Stimulated activated CD8-positive, alpha-beta memory T cell treated with anti-CD3 and anti-CD28 coated beads, Interleukin-4, amount 100 ng/mL, for 4 hours (primary cell): ENCODE measurements around the gene GNG11.
"Not testable (repeated sequence)": the region's sequence is repeated elsewhere in the genome, so short reads cannot be mapped to it uniquely, and the experiment has no call there.

Source experiments
- DNase-seq, 2 donors: peaks; one replicate each; pipeline ENCODE4 v3.0.0-alpha.2; 2020; ENCODE audit warnings: low read depth in 2 of 2, low spot score in 1 of 2

Gene GNG11

DNA sequence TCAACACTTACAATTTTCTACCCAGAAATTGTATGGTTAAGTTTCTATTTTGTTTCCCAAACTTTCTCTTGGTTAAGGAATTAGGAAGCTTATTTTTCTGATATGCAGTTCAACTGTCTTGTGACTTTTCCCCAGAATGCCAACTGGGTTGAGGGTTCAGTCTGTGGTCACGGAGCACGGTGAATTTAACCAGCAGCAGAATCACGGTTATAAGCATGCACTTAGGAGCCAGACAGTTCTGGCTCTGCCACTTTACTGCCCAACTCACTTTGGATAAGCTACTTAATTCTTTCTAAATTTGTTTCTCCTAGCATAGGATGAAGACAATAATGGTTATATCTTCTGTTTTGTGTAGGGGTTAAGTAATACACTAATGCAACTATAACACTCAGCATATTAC lies 10.3 kb upstream of the GNG11 start:
- DNase-seq = not testable (repeated sequence)

DNA sequence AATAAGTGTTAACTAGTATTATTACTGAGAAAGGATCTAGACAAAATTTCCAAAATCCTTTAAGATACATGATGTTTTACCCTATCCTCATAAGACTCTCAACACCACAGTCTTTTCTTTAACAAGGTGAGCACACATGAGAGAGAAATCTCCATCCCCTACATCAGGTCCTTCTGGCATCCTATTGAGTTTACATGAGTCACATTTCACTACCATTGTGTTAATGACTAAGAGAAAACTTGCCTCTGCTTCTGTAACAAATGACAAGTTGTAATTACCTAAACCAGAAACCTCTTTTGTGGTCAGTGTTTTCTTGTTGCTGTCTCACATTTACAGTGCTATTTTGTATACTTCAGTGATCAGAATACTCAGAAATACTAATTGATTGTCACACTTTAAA lies 9.9 kb upstream of the GNG11 start:
- DNase-seq = not testable (repeated sequence)

DNA sequence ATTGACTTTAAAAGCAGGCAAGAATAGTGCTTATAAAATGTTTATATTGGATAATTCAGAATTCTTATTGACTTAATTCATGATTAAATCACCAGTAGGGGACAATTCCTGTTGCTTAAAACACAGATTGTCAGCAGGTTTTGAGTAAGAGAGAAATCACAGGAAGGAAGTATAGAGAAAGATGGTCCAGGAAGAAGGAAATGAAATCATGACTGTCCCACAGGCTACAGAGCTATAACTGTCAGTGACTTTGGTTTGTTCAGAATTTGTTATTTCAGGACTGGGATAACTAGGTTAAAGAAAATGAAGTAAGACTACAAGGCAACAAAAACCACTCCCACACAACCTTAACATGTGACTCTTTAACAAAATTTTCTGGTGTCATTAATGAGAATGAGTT lies 8.3 kb upstream of the GNG11 start:
- no peak for DNase-seq

DNA sequence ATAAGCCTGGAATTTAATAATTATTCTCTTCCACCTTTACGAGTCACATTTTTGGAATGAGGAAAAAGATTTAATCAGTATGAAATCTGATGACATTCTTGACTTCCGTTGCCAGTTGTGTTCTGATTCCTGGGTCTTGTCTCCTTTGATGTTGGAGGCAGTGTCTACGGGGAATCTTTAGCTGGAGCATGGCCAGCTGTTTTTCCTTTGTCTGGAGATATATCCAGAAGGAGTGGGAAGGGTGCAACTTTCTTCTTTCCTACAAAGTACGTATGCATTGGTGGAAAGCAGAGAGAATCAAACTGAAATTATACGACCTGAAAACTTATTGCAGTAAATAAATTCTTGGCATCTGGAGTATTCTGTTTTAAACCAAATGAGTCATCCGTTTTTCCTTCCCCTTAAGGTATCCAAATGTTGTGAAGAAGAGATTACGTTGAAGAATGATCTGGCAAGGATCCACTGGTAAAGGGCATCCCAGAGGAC lies 6.9 kb upstream of the GNG11 start:
- DNase-seq = no peak

DNA sequence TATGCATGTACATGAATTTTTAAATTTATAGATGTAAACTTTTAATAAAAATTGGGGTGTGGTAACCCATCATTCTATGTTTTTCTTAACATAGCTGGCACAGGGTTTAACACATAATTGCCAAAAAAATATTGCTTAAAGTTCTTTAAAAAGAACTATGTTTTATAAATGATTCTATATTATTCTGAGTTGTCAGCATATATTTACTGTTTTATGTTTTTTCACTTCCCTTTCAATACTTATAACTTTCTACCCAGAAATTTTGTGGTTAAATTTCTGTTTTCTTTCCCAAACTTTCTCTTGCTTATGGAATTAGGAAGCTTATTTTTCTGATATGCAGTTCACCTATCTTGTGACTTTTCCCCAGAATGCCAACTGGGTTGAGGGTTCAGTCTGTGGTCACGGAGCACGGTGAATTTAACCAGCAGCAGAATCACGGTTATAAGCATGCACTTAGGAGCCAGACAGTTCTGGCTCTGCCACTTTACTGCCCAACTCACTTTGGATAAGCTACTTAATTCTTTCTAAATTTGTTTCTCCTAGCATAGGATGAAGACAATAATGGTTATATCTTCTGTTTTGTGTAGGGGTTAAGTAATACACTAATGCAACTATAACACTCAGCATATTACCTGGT lies 6.2 kb upstream of the GNG11 start:
- not testable (repeated sequence) for DNase-seq

DNA sequence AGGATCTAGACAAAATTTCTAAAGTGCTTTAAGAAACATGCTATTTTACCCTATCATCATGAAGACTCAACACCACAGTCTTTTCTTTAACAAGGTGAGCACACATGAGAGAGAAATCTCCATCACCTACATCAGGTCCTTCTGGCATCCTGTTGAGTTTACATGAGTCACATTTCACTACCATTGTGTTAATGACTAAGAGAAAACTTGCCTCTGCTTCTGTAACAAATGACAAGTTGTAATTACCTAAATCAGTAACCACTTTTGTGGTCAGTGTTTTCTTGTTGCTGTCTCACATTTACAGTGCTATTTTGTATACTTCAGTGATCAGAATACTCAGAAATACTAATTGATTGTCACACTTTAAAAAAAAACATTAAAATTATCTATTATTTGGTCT lies 5.6 kb upstream of the GNG11 start:
- not testable (repeated sequence) for DNase-seq

DNA sequence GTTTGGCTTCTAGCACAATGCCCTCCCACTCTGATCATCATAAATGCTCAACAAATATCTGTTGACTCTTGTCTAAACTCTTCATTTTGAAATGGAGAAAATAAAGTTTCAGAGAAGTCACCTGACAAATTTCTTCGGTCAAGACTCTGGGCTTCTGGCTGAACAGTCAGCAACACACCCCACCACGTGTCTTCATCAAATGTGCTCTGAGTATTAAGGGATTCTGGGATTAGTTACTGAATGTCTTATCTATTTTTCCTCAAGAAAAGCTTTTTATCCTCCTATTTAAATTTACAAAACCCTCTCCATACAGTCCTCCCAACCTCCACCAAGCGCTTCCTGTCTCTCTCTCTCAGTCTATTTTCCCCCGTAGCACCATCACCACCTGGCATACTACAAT lies 5.2 kb upstream of the GNG11 start:
- DNase-seq = not testable (repeated sequence)

DNA sequence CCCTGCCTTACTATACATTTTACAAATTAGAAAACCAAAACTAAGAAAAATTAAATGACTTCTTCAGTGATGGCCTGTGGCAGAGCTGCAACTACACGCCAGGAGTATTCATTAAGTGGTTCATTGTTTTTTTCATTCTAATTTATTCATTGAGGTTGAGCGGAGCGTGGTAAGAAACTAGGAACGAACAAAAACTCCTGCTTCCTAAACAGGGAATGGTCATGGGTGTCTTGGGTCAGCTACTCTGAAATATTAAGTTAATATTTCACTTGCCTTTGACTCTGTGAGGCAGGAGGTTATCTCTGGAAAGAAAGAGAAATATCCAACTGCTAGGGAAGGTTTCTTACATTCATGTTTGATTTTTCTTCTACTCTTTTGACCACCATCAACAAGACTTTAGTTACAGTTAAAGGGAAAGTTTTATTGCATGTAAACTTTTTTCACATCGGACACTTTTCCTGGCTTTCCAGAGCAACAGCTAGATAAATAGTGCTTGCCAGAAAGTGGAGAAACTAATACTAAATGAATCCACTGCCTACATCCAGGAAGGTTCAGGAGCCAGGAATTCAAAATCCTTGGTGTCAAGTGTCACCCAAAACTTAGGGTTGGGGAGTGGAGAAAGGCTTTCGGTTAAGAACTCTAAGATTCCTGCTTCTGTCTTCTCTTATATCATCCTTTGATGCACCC lies 896 bp upstream of the GNG11 start:
- no peak for DNase-seq

DNA sequence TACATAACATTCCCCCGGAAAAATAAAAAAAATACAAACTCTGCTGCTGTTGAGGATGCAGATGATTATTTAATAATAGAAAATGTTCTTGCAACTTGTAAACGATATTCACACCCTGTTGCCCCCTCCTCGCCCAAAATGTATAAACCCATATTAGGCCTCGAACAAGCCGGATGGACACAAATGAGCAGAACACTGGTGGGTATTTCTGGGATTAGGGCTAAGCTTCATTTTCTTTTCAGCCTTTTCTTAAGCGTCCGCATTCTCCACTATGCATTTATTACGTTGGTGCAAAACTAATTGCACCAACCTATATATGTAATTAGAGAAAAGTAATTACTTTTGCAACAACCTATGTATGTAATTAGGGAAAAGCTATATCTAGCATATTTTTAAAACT lies 349 bp upstream of the GNG11 start:
- DNase-seq = no peak

DNA sequence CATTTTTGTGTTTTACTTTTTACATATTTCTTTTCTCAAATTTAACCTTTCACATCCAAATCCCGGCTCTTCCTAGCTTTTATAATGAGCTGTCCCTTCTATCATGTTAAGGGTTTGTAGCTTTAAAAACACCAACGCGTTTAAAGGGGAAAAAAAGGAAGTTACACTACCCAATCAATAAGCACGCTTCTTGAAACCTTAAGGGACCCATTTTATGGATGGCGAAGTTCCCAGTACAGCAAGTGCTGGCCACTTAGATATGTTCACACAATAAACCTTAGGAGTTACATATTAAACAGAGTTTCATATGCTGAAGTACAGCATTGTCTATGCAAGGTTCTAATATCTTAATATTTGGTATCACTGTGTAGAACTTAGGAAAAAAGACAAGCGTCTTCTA lies 1.8 kb downstream of the GNG11 start:
- no peak for DNase-seq

DNA sequence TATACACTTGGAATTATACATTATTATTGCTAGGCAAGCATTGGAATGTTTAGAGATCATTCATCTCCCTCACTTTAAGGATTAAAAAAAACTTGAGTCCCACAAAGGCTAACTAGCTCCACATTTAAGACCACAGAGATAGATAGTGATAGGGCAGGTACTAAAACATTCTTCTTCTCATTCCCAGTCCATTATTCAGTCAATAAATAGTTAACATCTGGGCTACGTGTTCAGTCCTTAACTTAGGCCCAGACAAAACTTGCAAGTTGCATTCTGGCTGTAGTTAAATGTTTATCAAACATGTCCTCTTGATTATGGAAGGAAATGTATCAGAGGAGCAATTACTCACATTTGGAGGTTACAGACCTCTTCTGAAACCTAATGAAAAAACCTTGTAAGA lies 2.4 kb downstream of the GNG11 start:
- DNase-seq = no peak

DNA sequence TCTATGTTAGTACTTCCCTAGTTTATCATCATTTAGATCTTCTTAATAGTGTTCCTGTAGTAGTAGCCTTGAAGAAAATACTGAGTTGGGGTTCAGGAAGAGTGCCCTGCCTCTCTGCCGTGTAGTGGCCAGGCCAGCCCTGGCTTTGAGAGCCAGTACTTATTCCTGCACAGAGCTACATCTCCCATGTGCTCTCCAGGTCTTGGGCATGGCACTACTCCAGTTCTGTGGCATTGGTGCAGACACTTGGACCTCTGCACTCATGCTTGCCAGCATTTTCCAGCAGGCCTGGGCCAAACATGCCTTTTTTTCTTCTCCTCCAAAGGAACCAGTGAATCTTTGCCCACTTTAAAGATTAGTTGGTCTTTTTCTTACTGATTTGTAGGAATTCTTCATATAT lies 5.3 kb downstream of the GNG11 start:
- DNase-seq = no peak

DNA sequence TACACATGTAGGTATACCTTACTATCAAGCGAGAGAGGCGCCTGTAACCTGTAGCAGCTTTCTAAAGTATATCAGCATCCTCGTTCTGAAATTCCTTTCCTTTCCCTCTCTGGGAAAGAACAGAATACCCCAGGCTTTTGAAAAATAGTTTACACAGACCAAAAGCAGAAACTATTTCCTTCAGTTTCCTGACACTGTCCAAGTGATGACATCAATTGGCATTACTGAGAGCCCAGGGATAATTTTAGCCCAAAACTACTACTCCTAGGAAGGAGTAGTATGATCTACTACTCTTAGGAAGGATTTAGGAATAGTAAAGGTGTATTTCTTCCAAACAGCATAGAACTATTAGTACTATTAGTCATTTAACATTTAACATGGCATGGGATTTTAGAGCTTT lies 6.0 kb downstream of the GNG11 start:
- DNase-seq = no peak

DNA sequence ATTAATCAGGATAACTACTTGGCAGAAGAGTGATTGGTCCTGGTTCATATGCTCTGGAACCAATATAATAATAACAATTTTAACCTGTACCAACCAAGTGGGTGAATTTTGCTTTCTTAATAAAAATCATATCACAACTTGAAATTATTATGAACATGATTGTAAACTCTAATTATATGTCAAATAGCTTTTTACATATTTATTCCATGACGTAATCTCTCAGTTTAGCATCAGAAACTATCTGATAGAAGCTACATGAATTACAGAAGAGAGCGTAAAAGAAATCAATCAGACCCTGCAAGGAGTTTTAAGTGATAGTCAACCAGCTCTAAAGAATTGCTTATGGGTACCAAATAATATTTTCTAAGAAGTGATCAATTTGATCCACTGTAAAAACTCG lies 10.1 kb downstream of the GNG11 start:
- no peak for DNase-seq

DNA sequence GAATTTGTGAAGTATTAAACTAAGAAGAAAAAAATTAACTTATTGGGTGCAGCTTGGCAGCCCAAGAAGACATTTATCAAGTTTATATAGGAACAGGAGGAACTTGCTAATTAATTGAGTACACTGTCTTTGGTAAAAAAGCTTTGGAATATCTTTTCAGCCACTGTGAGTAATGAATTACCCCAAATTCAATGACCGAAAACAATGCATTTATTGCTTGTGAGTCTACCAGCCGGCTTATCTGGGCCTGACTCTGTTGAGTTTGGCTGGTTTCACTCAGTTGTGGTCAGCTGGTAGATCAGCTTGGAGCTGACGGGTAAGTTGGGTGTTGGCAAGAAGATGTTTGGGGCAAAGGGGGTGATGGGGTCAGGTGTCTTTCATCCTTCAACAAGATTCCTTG lies 11.6 kb downstream of the GNG11 start:
- DNase-seq = no peak

DNA sequence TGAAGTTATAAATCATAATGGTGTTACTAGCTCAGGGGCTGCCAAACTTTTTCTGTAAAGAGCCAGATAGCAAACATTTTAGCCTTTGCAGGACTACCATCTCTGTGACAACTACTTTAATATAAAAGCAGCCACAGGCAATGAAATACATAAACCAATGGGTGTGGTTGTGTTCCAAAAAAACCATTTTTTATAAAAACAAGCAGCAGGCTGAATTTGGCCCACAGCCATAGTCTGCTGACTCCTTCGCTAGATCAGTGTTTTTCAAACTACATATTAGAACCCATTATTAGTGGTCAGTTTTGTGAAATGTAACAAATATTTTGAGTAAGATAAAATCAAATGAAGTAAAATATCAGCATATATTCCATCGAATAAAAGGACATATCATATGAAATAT lies 13.6 kb downstream of the GNG11 start:
- no peak for DNase-seq

DNA sequence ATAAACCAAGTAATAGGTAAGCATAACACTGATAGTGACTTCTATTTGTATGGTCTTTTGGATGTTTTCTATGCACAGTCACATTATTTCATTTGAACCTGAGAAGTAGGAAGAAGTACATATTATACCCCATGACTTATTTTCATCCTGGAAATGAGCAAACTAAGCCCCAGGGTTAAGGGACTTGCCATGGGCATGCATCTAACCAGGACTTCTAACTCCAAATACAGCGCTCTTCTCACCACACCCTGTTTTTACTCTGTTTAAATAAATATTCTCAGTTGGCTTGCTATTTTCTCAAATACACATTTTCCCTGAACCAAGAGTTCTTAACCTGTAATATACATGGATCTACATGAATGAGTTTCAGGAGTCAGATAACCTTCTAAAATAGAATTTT lies 16.3 kb downstream of the GNG11 start:
- DNase-seq = no peak

DNA sequence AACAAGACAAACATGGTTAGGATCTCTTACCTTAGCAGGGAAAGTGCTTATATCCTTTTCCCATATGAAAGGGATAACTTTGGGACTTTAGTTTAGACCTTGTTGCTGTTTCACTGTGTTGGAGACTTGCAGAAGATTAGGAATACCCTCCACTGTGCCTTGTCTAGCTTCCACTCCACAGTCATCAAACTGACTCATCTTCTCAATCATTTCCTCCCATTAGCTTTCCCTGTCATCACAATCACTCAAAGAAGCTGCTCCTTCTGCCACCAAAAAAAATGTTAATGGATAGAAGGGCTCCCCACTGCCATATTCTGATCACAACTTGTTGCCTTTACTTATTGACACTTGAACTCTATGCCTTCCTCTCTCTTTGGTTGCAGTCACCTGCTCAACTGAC lies 16.8 kb downstream of the GNG11 start:
- no peak for DNase-seq

DNA sequence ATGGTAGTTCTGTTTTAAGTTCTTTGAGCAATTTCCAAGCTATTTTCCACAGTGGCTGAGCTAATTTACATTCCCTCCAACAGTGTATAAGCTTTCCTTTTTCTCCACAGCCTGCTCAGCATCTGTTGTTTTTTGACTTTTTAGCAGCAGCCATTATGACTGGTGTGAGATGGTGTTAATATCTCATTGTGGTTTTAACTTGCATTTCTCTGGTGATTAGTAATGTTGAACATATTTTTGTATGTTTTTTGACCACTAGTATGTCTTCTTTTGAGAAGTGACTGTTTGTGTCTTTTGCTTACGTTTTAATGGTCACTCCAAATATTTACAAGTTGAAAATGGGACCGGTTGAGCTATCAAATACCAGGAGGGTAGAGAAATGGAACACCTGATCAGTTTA lies 20.4 kb downstream of the GNG11 start:
- no peak for DNase-seq

DNA sequence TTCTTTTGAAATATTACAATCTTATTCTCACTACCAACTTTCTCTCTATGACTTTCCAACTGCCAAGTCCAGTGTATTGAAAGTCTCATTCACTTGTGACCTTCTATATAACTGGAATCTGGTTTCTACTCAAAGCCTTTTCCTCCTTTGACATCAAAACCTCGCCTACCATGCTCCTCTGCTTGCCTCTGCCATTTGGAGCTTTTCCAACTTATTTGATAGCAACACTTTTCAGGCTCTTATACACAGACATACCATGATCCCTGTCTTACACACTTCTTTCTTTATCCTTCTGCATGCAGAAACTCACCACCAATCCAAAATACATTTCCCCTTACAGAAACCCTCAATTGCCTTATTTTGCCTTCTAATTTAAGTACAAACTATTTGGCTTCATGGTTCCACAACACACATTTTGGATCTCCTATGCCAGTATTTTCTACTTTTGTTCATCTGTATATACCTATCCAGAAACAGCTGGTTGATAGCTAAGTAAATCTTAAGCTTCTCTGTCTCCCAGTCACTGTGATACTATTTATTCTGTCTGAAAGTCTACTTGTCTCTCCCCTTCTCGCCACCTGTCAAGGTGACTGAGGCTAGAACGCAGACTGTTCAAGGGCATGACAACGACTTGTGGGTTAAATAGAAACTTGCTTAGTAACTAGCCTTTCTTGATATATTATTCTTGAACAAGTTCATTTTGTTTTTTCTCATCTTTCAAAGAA lies 22.4 kb downstream of the GNG11 start:
- DNase-seq = no peak

DNA sequence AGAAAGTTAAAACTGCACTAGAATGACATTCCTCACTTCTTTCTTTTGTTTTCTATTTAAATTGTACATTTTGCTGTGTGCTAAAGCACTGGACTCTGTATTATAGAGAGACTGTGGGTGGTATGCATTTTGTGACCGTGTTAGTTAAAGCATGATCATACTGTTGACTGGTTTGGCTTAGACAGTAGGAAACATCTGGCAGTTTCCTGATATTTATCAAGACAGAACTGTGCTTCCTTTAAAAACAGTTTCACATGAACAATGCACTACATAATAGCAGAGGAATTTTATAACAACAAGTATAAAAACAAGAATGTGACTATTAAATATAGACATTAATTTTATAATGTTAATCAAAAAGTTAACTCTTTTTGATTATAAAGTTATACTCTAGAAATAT lies 23.1 kb downstream of the GNG11 start:
- DNase-seq = no peak

DNA sequence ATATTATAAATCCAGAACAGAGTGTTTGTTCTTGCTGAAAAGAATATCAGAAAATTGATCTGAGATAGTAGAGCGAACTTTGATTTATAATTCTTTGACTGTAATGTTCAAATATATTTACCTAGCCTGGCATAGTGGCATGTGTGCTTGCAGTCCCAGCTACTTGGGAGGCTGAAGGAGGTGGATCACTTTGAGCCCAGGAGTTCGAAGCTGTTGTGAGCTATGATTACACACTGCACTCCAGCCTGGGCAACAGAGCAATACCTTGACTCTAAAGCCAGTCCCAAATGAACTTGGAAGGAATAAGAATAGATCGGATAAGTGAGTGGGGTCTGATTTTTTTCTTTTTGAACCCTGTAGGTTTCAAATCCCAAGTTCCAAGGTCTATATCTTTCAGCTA lies 23.5 kb downstream of the GNG11 start:
- no peak for DNase-seq
